Gastrocnemius medialis (tissue), 4 donors: ENCODE measurements around the gene KRTAP5-3.

Experiments used
- CTCF ChIP-seq, 5 experiments: fragments of 450-650 bp in 3 of 5; fragments of 200-600 bp in 2 of 5; sonication (generic) in 2 of 5; IDR thresholded peaks in 4 of 5; conservative IDR thresholded peaks in 1 of 5; 1 replicate in 4 of 5; 2 replicates in 1 of 5; pipeline ENCODE4 v1.5.1; 2016 to 2019; ENCODE audit warnings: antibody characterized with exemption in 5 of 5, mild to moderate bottlenecking in 3 of 5, moderate library complexity in 3 of 5
- POLR2A ChIP-seq, 2 donors: fragments of 450-650 bp; IDR thresholded peaks; one replicate each; pipeline ENCODE4 v1.6.1; 2017; ENCODE audit warnings: antibody characterized with exemption in 2 of 2, mild to moderate bottlenecking in 2 of 2, moderate library complexity in 2 of 2

DNA sequence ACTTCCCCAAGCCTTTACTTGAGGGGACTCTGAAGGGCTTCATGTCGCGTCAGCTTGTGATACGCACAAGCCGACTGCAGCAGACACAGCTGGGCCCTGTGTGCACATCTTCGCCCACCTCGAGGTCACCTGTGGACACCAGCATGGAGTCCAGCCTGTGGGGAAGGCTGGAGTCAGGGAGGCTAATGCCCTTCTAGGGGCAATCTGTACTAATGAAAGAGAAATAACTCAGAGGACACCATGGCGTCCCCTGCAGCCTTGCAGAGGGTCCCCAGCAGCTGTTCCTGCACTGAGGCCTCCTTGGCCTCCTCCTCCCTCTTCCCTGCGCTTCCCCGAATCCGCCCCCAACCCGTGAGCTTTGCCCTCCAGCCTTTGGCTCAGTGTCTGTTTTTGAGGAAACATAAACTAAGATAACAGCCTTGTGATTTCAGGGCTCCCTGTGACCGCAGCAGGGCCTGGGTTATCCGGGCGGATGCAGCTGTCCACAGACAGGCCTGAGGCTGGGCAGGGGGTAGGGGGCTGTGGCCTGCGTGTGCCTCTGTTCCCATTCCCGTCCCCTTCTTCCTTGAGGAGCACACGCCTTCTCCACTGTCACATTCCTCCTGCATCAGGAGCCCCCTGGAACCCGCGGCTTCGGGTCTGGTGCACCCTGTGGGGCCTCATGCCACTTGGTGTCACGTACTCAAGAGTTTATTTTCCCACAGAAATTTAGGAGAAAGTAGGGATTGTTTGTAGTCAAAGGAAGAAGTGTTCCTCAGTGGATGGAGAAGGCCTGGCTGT, 46.3 kb upstream of the KRTAP5-3 start:
- no peak for TF ChIP-seq CTCF (IDR thresholded peaks at IDR 0.05 in 4 of 5, conservative IDR thresholded peaks at IDR 0.05 in 1 of 5)
- TF ChIP-seq POLR2A (IDR thresholded peaks at IDR 0.05): no peak
